Stimulated activated CD8-positive, alpha-beta memory T cell treated with anti-CD3 and anti-CD28 coated beads, Interleukin-12 subunit alpha, Interleukin-12 subunit beta, amount 100 ng/mL, for 1 hour (primary cell): Measurements from ENCODE around the gene KIR2DL1.
"Not testable (repeated sequence)": the region's sequence is repeated elsewhere in the genome, so short reads cannot be mapped to it uniquely, and the experiment has no call there.

Experiments used
- DNase-seq: peaks from one replicate; pipeline ENCODE4 v3.0.0-alpha.2; 2020; ENCODE audit warnings: low read depth

Gene KIR2DL1

DNA sequence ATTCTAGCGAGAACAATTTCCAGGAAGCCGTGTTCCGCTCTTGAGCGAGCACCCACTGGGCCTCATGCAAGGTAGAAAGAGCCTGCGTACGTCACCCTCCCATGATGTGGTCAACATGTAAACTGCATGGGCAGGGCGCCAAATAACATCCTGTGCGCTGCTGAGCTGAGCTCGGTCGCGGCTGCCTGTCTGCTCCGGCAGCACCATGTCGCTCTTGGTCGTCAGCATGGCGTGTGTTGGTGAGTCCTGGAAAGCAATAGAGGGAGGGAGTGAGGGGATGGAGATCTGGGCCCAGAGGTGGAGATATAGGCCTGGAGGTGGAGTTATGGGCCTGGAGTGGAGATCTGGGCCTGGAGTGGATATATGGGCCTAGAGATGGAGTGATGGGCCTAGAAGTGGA, at the start of gene KIR2DL1:
Gene KIR2DL1, plus strand, starts transcription at position 148 of the 400 bp plus-strand sequence. Its CDS starts 58 bp downstream, at position 206.
- not testable (repeated sequence) for DNase-seq

DNA sequence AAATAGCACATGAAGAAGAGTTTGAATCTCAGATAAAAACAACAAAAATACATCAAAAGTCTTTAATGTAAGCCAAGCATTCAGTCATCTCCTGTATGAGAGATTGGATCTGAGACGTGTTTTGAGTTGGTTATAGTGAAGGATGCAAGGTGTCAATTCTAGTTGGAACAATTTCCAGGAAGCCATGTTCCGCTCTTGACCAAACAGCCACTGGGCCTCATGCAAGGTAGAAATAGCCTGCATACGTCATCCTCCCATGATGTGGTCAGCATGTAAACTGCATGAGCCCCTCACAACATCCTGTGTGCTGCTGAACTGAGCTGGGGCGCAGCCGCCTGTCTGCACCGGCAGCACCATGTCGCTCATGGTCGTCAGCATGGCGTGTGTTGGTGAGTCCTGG, 45.5 kb upstream of the KIR2DL1 start, which contains the start of gene KIR3DL3:
Gene KIR3DL3, plus strand, starts transcription at position 301 of the 400 bp plus-strand sequence. Its CDS starts 55 bp downstream, at position 356.
- no peak for DNase-seq

DNA sequence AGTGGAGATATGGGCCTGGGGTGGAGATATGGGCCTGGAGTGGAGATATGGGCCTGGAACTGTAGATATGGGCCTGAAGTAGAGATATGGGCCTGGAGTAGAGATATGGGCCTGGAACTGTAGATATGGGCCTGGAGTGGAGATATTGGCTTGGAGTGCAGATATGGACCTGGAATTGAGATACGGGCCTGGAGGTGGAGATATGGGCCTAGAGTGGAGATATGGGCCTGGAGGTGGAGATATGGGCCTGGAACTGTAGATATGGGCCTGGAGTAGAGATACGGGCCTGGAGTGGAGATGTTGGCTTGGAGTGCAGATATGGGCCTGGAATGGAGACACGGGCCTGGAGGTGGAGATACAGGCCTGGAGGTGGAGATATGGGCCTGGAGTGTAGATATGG, 44.9 kb upstream of the KIR2DL1 start:
- no peak for DNase-seq

DNA sequence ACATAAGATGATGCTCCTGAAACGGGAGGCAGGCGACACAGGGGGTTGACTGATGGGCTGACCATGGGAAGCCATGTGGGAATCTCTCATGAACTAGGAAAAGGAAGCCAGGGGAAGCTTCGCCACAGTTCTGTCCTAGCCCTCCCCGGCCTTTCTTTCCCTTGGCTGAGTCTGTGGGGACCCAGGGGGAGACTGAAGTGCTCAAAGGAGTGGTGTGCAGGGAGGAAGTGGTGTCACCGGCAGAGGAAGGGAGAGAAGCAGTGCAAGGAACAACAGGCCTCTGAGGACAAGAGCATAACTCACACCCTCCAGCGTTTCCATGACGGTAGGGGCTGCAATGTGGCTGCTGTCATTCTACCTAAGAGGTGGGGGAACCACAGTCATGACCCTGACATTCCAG, 44.3 kb upstream of the KIR2DL1 start:
- DNase-seq: no peak

DNA sequence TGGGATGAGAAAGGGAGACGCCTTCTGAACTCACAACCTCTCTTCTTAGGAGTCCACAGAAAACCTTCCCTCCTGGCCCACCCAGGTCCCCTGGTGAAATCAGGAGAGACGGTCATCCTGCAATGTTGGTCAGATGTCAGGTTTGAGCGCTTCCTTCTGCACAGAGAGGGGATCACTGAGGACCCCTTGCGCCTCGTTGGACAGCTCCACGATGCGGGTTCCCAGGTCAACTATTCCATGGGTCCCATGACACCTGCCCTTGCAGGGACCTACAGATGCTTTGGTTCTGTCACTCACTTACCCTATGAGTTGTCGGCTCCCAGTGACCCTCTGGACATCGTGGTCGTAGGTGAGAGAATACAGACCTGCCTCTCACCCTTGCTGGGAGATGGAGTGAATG, 42.0 kb upstream of the KIR2DL1 start:
- DNase-seq: no peak

DNA sequence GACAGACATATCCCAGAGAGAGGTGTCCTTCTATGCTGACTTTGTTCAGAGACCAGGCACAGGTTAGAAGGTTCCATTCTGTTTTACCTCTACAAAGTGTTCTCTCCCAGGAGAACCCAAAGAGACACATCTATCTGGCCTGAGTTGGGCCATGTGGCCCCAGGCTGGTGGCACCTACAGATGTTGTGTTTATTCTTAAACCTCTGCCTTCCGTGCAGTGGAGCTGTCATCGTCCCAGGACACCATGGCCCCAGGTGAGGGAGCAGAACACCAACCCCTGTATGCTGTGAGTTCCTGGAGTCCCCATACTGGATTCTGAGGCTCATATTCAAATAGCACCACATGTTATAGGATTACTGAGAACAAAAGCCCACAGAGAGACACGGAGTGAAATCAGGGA, 41.4 kb upstream of the KIR2DL1 start:
- no peak for DNase-seq

DNA sequence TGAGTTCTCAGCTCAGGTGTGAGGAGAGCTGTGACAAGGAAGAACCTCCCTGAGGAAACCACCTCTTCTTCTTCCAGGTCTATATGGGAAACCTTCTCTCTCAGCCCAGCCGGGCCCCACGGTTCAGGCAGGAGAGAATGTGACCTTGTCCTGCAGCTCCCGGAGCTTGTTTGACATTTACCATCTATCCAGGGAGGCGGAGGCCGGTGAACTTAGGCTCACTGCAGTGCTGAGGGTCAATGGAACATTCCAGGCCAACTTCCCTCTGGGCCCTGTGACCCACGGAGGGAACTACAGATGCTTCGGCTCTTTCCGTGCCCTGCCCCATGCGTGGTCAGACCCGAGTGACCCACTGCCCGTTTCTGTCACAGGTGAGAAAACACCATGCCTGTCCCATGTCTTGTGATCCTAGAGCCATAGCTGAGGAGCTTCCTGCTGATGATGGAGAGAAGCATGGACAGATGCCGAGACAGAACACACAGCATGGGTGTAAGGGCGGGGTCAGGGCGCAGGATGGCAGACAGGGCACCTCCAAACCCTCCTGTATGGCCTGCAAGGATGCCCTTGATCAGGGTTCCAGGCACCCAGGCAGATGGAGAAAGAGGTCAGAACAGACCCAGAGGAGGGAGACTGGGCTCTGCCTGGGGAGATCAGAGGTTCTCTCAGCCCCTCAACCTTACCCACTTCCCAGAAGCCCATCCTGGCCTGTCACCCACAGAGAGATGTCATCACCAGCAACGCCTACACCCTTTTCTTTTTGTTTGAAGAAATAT, 40.0 kb upstream of the KIR2DL1 start:
- DNase-seq: no peak

DNA sequence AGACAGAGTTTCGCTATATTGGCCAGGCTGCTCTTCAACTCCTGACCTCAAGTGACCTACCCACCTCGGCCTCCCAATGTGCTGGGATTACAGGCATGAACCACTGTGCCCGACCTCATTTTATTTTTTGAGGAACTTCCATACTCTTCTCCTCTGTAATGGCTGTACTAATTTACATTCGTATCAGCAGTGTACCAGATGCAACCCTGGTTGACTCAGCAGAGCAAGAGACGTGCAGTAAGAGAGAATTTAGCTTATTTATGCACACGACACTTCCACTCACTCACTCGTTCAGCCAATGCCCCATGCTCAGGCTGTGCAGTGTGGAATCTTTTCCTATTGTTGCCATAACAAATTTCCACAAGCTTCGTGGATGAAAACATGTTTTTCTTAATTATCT, 38.4 kb upstream of the KIR2DL1 start:
- DNase-seq: no peak

DNA sequence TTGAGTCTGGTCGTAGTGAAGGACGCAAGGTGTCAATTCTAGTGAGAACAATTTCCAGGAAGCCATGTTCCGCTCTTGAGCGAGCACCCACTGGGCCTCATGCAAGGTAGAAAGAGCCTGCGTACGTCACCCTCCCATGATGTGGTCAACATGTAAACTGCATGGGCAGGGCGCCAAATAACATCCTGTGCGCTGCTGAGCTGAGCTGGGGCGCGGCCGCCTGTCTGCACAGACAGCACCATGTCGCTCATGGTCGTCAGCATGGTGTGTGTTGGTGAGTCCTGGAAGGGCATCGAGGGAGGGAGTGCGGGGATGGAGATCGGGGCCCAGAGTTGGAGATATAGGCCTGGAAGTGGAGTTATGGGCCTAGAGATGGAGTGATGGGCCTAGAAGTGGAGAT, 31.3 kb upstream of the KIR2DL1 start, which contains the start of gene KIR2DL3:
Gene KIR2DL3, plus strand, starts transcription at position 208 of the 400 bp plus-strand sequence. Its CDS starts 33 bp downstream, at position 241.
- not testable (repeated sequence) for DNase-seq

DNA sequence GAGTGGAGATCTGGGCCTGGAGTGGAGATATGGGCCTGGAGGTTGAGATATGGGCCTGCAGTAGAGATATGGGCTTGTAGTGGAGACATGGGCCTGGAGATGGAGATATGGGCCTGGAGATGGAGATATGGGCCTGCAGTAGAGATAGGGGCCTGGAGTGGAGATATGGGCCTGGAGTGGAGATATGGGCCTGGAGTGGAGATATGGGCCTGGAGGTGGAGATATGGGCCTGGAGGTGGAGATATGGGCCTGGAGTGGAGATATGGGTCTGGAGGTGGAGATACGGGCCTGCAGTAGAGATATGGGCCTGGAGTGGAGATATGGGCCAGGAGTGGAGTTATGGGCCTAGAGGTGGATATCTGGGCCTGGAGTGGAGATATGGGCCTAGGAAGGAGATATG, 30.9 kb upstream of the KIR2DL1 start:
- no peak for DNase-seq

DNA sequence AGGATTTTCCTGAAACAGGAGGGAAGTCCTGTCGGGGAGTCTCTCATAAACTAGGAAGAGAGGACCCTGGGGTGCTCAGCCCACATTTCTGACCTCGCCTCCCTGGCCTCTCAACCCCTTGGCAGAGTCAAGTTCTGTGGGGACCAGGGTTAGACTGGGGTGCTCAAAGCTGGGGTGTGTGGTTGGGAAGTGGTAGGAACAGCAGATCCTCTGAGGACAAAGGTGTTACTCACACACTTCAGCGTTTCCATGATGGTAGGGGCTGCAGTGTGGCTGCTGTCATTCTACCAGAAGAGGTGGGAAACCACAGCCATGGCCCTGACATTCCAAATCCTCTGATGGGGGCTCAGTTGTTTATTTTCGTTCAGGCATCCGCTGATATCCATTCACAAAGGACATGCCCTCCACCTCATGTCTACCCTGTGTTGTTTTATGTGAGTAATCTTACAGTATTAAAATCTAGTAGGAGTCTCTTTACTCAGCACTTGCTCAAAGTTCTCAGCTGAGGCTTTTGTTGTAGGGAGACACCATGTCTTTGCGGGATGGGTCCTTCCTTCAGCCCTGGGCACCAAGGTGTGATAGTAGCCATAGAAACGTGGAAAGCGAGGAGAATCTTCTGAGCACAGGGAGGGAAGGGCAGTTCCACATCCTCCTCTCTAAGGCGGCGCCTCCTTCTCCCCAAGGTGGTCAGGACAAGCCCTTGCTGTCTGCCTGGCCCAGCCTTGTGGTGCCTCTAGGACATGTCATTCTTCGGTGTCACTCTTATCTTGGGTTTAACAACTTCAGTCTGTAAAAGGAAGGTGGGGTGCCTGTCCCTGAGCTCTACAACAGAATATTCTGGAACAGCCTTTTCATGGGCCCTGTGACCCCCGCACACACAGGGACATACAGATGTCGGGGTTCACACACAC, 29.8 kb upstream of the KIR2DL1 start:
- DNase-seq: peak; percentile 2

DNA sequence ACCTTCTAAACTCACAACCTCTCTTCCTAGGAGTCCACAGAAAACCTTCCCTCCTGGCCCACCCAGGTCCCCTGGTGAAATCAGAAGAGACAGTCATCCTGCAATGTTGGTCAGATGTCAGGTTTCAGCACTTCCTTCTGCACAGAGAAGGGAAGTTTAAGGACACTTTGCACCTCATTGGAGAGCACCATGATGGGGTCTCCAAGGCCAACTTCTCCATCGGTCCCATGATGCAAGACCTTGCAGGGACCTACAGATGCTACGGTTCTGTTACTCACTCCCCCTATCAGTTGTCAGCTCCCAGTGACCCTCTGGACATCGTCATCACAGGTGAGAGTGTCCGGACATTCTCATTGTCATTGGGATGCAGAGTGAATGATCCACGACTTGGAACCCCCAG, 27.6 kb upstream of the KIR2DL1 start:
- DNase-seq: not testable (repeated sequence)

DNA sequence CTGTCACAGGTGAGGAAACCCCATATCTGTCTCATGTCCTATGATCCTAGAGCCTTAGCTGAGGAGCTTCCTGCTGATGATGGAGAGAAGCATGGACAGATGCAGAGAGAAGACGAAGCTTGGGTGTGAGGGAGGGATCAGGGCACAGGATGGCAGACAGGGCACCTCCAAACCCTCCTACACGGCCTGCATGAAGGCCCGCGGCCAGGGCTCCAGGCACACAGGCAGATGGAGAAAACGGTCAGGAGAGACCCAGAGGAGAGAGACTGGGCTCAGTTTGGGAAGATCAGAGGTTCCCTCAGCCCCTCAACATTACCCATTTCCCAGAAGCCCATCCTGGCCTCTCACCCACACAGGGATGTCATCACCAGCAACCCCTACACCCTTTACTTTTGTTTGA, 25.5 kb upstream of the KIR2DL1 start:
- DNase-seq: not testable (repeated sequence)

DNA sequence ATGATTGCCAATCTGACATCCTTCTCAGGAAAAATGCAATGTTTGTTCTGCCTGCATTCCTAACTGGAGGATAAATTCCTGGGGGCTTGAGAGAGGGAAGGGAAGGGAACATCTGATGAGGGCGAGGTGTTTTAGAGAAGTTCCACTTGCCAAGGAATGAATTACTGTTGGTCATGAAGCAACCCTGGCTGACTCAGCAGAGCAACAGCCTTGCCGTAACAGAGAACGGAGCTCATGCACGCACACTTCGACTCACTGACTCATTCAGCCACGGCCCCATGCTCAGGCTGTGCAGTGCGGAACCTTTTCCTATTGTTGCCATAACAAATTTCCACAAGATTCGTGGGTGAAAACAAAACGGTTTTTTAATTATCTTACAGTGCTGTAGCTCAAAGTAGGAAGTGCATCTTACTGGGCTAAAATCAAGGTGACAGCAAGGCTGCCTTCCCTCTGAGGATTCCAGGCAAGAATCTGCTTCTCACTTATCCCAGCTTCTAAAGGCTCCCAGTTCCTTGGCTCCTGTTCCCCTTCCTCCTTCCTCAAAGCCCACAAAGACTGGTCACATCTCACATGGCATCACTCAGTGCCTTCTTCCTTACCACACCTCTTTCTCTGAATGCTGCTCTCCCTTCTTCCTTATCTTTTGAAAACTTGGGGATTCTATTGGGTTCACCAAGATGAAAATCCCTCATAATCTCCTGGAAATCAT, 21.8 kb upstream of the KIR2DL1 start:
- not testable (repeated sequence) for DNase-seq

DNA sequence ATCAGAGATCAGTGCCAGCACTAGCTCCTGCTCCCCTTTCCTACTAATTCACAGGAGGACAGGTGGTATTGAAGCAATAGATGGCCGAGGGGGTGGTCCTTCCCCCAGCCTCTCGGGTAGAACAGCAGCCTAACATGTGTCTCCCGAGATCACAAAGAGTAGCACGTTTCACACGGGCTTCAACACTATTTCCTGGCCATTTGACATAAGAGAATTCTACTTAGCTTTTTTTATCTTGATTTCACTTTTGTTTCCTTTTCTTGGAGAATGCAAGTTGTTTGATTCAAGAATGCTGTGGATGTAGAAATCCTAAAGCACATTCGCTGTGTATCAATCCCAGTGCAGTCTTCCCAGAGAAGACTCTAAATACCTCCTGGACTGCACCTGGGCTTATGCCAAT, 19.3 kb upstream of the KIR2DL1 start:
- not testable (repeated sequence) for DNase-seq

DNA sequence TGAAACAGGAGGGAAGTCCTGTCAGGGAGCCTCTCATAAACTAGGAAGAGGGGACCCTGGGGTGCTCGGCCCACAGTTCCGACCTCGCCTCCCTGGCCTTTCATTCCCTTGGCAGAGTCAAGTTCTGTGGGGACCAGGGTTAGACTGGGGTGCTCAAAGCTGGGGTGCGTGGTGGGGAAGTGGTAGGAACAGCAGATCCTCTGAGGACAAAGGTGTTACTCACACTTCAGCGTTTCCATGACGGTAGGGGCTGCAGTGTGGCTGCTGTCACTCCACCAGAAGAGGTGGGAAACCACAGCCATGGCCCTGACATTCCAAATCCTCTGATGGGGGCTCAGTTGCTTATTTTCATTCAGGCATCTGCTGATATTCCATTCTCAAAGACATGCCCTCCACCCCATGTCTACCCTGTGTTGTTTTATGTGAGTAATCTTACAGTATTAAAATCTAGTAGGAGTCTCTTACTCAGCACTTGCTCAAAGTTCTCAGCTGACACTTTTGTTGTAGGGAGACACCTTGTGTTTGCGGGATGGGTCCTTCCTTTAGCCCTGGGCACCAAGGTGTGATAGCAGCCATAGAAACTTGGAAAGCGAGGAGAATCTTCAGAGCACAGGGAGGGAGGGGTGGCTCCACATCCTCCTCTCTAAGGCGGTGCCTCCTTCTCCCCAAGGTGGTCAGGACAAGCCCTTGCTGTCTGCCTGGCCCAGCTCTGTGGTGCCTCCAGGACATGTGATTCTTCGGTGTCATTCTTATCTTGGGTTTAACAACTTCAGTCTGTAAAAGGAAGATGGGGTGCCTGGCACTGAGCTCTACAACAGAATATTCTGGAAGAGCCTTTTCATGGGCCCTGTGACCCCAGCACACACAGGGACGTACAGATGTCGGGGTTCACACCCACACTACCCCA, 13.1 kb upstream of the KIR2DL1 start:
- DNase-seq: not testable (repeated sequence)

DNA sequence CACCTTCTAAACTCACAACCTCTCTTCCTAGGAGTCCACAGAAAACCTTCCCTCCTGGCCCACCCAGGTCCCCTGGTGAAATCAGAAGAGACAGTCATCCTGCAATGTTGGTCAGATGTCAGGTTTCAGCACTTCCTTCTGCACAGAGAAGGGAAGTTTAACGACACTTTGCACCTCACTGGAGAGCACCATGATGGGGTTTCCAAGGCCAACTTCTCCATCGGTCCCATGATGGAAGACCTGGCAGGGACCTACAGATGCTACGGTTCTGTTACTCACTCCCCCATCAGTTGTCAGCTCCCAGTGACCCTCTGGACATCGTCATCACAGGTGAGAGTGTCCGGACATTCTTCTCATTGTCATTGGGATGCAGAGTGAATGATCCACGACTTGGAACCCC, 11.0 kb upstream of the KIR2DL1 start:
- not testable (repeated sequence) for DNase-seq

DNA sequence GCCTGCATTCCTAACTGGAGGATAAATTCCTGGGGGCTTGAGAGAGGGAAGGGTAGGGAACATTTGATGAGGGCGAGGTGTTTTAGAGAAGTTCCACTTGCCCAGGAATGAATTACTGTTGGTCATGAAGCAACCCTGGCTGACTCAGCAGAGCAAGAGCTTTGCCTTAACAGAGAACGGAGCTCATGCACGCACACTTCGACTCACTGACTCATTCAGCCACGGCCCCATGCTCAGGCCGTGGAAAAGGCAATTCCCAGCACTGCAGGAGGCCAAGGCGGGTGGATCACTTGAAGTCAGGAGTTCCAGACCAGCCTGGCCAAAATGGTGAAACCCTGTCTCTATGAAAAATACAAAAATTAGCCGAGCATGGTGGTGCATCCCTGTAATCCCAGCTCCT, 5.4 kb upstream of the KIR2DL1 start:
- not testable (repeated sequence) for DNase-seq

DNA sequence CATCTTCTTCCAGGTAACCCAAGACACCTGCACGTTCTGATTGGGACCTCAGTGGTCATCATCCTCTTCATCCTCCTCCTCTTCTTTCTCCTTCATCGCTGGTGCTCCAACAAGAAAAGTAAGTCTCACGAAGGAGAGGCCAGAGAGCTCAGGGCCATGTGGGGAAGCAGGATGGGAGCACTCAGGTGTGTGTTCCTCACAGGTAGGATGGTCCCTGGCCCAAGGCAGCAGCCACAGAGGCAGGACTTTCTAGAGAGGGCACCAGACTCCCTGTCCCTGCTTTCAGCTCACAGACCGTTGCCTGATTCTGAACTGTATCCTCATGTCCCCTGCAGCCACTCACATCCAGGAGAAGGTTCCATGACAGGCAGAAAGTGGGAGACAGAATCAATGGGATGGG, 3.1 kb upstream of the KIR2DL1 start:
- not testable (repeated sequence) for DNase-seq

DNA sequence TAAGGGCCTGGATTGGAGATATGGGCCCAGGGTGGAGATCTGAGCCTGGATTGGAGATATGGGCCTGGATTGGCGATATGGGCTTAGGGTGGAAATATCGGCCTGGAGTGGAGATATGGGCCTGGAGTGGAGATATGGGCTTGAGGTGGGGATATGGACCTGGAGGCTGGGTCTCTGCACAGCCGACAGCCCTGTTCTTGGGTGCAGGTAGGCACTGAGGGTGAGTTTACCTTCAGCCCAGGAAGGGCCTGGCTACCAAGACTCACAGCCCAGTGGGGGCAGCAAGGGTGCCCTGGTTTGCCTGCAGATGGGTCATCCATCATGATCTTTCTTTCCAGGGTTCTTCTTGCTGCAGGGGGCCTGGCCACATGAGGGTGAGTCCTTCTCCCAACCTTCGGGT, 918 bp downstream of the KIR2DL1 start:
- not testable (repeated sequence) for DNase-seq
